Lower leg skin (tissue), 3 donors: ENCODE measurements around the gene PEX3.

Source experiments
- CTCF ChIP-seq, 3 donors: fragments of 450-650 bp; IDR thresholded peaks; one replicate each; pipeline ENCODE4 v1.5.1; 2016; ENCODE audit warnings: antibody characterized with exemption in 3 of 3, mild to moderate bottlenecking in 3 of 3, moderate library complexity in 2 of 3
- POLR2A ChIP-seq, 2 donors: fragments of 450-650 bp; IDR thresholded peaks; one replicate each; pipeline ENCODE4 v1.6.1; 2016 to 2017; ENCODE audit warnings: antibody characterized with exemption in 2 of 2, mild to moderate bottlenecking in 1 of 2, moderate library complexity in 1 of 2

DNA sequence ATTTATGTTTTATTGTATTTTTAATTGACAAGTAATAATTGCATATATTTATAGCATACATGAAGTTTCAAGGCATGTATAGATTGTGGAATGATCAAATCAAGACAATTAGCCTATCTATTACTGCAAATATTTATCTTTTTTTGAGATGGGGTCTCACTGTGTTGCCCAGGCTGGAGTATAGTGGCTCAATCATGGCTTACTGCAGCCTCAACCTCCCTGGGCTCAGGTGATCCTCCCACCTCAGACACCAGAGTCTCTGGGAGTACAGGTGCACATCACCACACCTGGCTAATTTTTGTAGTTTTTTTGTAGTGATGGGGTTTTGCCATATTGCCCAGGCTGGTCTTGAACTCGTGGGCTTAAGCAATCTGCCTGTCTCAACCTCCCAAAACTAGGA lies 77.1 kb downstream of the PEX3 start:
- TF ChIP-seq CTCF (IDR thresholded peaks at IDR 0.05), result no peak
- no peak for TF ChIP-seq POLR2A (IDR thresholded peaks at IDR 0.05)
